HepG2 (cell line): ENCODE data around the gene IST1. TPM values are rescaled to one million over a fixed set of nuclear protein-coding genes. Genes with fewer than 3 reads are reported as not detected.

Experiments used
- ATAC-seq: fragments of 200-7000 bp; cut with Tn5 transposase; 3 replicates; pipeline ENCODE4 v1.9.1; 2020; ENCODE audit warnings: mild to moderate bottlenecking, moderate library complexity
- Bru-seq: library from RNA; stranded (reverse); fragments of 400-500 nt; gene quantifications from one replicate; lab custom pipeline; 2021; lab: Mats Ljungman, UMichigan
- BruChase-seq, 2 experiments: library from RNA; stranded (reverse); fragments of 400-500 nt; gene quantifications; one replicate each; lab custom pipeline; 2021; lab: Mats Ljungman, UMichigan
- BruUV-seq: library from RNA; stranded (reverse); fragments of 400-500 nt; replicated peaks from 2 replicates; lab custom pipeline; 2021; lab: Mats Ljungman, UMichigan
- CTCF ChIA-PET: fragments of 300-600 bp; formaldehyde crosslinking; extraction: SDS; loops from one replicate; lab custom pipeline; 2021; ENCODE audit warnings: low total read pairs, inconsistent platforms, low intra/inter-chr PET ratio; lab: Yijun Ruan, JAX
- POLR2A ChIA-PET: fragments of 350-600 bp; sonication (Branson Sonifier 250); formaldehyde crosslinking; loops from one replicate; lab custom pipeline; 2020; ENCODE audit warnings: antibody characterized with exemption, inconsistent platforms; lab: Yijun Ruan, JAX
- DNase-seq: peaks from one replicate; pipeline ENCODE4 v3.0.0-alpha.2; 2015; ENCODE audit warnings: low spot score
- FAIRE-seq: peaks from 3 replicates; lab custom pipeline; 2011; peaks lifted over from hg19 to GRCh38; lab: Jason Lieb, UNC
- H2AFZ ChIP-seq: one replicate; pipeline ENCODE4 v1.6.1; 2011; ENCODE audit warnings: low read length, inconsistent platforms
- H3K27ac ChIP-seq: fragments of 300-600 bp; 3 replicates; pipeline ENCODE4 v1.8.0; 2011; ENCODE audit warnings: mixed run types, mild to moderate bottlenecking, mixed read lengths, low read length, inconsistent platforms; ENCODE audit not compliant: insufficient read depth; ENCODE audit errors: extremely low read length
- H3K27me3 ChIP-seq, 2 experiments: fragments of 200-600 bp in 1 of 2; 2 replicates in 1 of 2; 3 replicates in 1 of 2; pipeline versions ENCODE4 v1.6.0 to v1.8.0; 2011; ENCODE audit warnings: low read length in 2 of 2, mild to moderate bottlenecking in 2 of 2, moderate library complexity in 2 of 2, inconsistent platforms in 1 of 2; ENCODE audit not compliant: insufficient read depth in 2 of 2, control insufficient read depth in 1 of 2
- H3K36me3 ChIP-seq, 2 experiments: fragments of 200-600 bp in 1 of 2; replicated peaks in 1 of 2; 2 replicates in 1 of 2; 3 replicates in 1 of 2; pipeline versions ENCODE4 v1.5.1 to v1.8.0; 2011; ENCODE audit warnings: low read length in 2 of 2, inconsistent platforms in 1 of 2; ENCODE audit not compliant: insufficient read depth in 2 of 2, control insufficient read depth in 1 of 2
- H3K4me1 ChIP-seq: 2 replicates; pipeline ENCODE4 v1.5.1; 2012; ENCODE audit warnings: low read length, inconsistent platforms; ENCODE audit not compliant: insufficient read depth
- H3K4me2 ChIP-seq: 2 replicates; pipeline ENCODE4 v1.6.0; 2011; ENCODE audit warnings: low read depth, low read length, inconsistent platforms
- H3K4me3 ChIP-seq, 3 experiments: fragments of 200-600 bp in 1 of 3; sonication (generic), shearing (Covaris generic) in 1 of 3; replicated peaks in 1 of 3; 2 replicates each; pipeline ENCODE4 v1.5.1; 2011 to 2016; ENCODE audit warnings: low read length in 3 of 3, inconsistent platforms in 2 of 3, low read depth in 2 of 3, mild to moderate bottlenecking in 2 of 3, control low read depth in 1 of 3, mixed read lengths in 1 of 3; ENCODE audit not compliant: insufficient read depth in 1 of 3
- H3K79me2 ChIP-seq: one replicate; pipeline ENCODE4 v1.6.1; 2011; ENCODE audit warnings: low read length, inconsistent platforms; ENCODE audit not compliant: insufficient read depth
- H3K9ac ChIP-seq: 2 replicates; pipeline ENCODE4 v1.6.0; 2011; ENCODE audit warnings: mild to moderate bottlenecking, low read depth, low read length, inconsistent platforms; ENCODE audit not compliant: insufficient read depth
- H3K9me3 ChIP-seq: 2 replicates; pipeline ENCODE4 v1.5.1; 2012; ENCODE audit warnings: mild to moderate bottlenecking, low read length
- H4K20me1 ChIP-seq: 2 replicates; pipeline ENCODE4 v1.6.0; 2011; ENCODE audit warnings: inconsistent platforms, mild to moderate bottlenecking, low read length, moderate library complexity; ENCODE audit not compliant: insufficient read depth
- DBP ChIP-seq: sonication (generic); formaldehyde crosslinking; IDR thresholded peaks from 2 replicates; pipeline ENCODE4 v1.4.0; 2020; ENCODE audit warnings: missing genetic modification reagents; ENCODE audit errors: not compliant biosample characterization
- GMEB1 ChIP-seq: sonication (generic); formaldehyde crosslinking; IDR thresholded peaks from 2 replicates; pipeline ENCODE4 v1.5.1; 2020; ENCODE audit warnings: missing genetic modification reagents, mild to moderate bottlenecking, borderline replicate concordance
- KAT8 ChIP-seq: IDR thresholded peaks from 2 replicates; pipeline ENCODE4 v1.6.1; 2016; ENCODE audit warnings: missing genetic modification reagents, missing compliant biosample characterization
- KLF11 ChIP-seq: IDR thresholded peaks from 2 replicates; pipeline ENCODE4 v1.6.1; 2016; ENCODE audit warnings: missing compliant biosample characterization
- MED8 ChIP-seq: sonication (generic); formaldehyde crosslinking; IDR thresholded peaks from 2 replicates; pipeline ENCODE4 v1.8.1; 2023; ENCODE audit warnings: mild to moderate bottlenecking, missing genetic modification reagents; ENCODE audit not compliant: insufficient replicate concordance
- TBX3 ChIP-seq: fragments of 450-650 bp; IDR thresholded peaks from 2 replicates; pipeline ENCODE4 v1.6.1; 2017; ENCODE audit warnings: antibody characterized with exemption, mild to moderate bottlenecking, inconsistent platforms, borderline replicate concordance
- ZBTB26 ChIP-seq: IDR thresholded peaks from 2 replicates; pipeline ENCODE4 v1.6.1; 2016; ENCODE audit warnings: missing compliant biosample characterization, missing genetic modification reagents, borderline replicate concordance
- ZNF335 ChIP-seq: sonication (generic); formaldehyde crosslinking; IDR thresholded peaks from 2 replicates; pipeline ENCODE4 v1.4.0; 2020; ENCODE audit warnings: missing genetic modification reagents
- ZNF550 ChIP-seq: sonication (generic); formaldehyde crosslinking; IDR thresholded peaks from 2 replicates; pipeline ENCODE4 v1.4.0; 2020; ENCODE audit warnings: mild to moderate bottlenecking, missing genetic modification reagents, borderline replicate concordance
- ZNF558 ChIP-seq: sonication (generic); formaldehyde crosslinking; IDR thresholded peaks from 2 replicates; pipeline ENCODE4 v1.9.0; 2022; ENCODE audit warnings: mild to moderate bottlenecking, missing genetic modification reagents, borderline replicate concordance
- ZSCAN22 ChIP-seq: sonication (generic); formaldehyde crosslinking; IDR thresholded peaks from 2 replicates; pipeline ENCODE4 v1.4.0; 2020; ENCODE audit warnings: mild to moderate bottlenecking, missing genetic modification reagents
- WGBS: methylation state at CpG from one replicate; pipeline ENCODE4 v1.1.6; 2017; ENCODE audit warnings: low lambda C conversion rate; 5-methylcytosine and 5-hydroxymethylcytosine counted together
- in situ Hi-C: cut with HindIII; loops from 2 replicates; pipeline ENCODE4 v1.10.0; 2017; ENCODE audit warnings: low pct_unique_long_range_greater_than_20kb; ENCODE audit not compliant: extremely low pct_ligation_motif_present
- intact Hi-C: fragments of 100-400 bp; cut with micrococcal nuclease; formaldehyde crosslinking; loops from one replicate; pipeline ENCODE4 v1.10.0; 2022; ENCODE audit not compliant: unreplicated experiment
- long read RNA-seq, 2 experiments: library from RNA in 1 of 2; library from polyadenylated mRNA in 1 of 2; stranded (forward) in 1 of 2; unstranded in 1 of 2; transcript quantifications; one replicate each; pipeline ENCODE4 v2.0.0, GENCODE V29; 2019 to 2022
- polyA minus RNA-seq, 3 experiments: library from RNA; depleted of rRNA, polyadenylated mRNA; stranded (reverse); fragments of >200 nt; gene quantifications; 2 replicates each; pipeline ENCODE4 v1.2.3, GENCODE V29; 2011; ENCODE audit warnings: low replicate concordance in 1 of 3
- polyA plus RNA-seq, 8 experiments: library from polyadenylated mRNA; depleted of rRNA in 3 of 8; stranded (reverse) in 7 of 8; unstranded in 1 of 8; fragments of >200 nt; fragmentation: Illumina TruSeq in 4 of 8; extraction: Trizol in 4 of 8; gene quantifications; 2 replicates each; pipeline versions ENCODE4 v1.2.1 to v1.2.3, GENCODE V29; 2011 to 2016; ENCODE audit warnings: low read depth in 4 of 8, missing spikeins in 1 of 8, mixed read lengths in 1 of 8; ENCODE audit not compliant: insufficient read depth in 1 of 8
- total RNA-seq, 5 experiments: library from RNA; depleted of rRNA; stranded (reverse); fragments of >200 nt; fragmentation: Illumina TruSeq; extraction: Trizol; gene quantifications; 2 replicates each; pipeline ENCODE4 v1.2.3, GENCODE V29; 2016; ENCODE audit warnings: low read depth in 1 of 5

Gene IST1
- total RNA-seq (2016; rRNA removed; fragmentation: Illumina TruSeq; extraction: Trizol) (346 and 497 TPM in 2 replicates), polyA plus RNA-seq (2011; rRNA removed) (402 and 415 TPM in 2 replicates), polyA minus RNA-seq (2011; rRNA and poly(A)+ RNA removed; ENCODE audit: low replicate concordance) (132 and 270 TPM in 2 replicates), Bru-seq, nascent RNA (percentile 95 among the genes with signal in this experiment), BruChase-seq, experiment 1, labeled RNA remaining after a 6-hour chase (percentile 97 among the genes with signal in this experiment), BruChase-seq, experiment 2, labeled RNA remaining after a 2-hour chase (percentile 97 among the genes with signal in this experiment)
- total RNA-seq (2016; cell fraction: cytosol; rRNA removed; fragmentation: Illumina TruSeq; extraction: Trizol; ENCODE audit: low read depth) = 49.2 and 50.3 TPM in 2 replicates
- total RNA-seq (2016; cell fraction: insoluble cytoplasmic fraction; rRNA removed; fragmentation: Illumina TruSeq; extraction: Trizol) = 344 and 478 TPM in 2 replicates
- 98.2 and 110 TPM in 2 replicates for total RNA-seq (2016; cell fraction: membrane; rRNA removed; fragmentation: Illumina TruSeq; extraction: Trizol)
- total RNA-seq (2016; cell fraction: nucleus; rRNA removed; fragmentation: Illumina TruSeq; extraction: Trizol) = 217 and 218 TPM in 2 replicates
- 246 and 321 TPM in 2 replicates for polyA plus RNA-seq (2011; cell fraction: cytosol; rRNA removed)
- 386 and 449 TPM in 2 replicates for polyA plus RNA-seq (2011; cell fraction: nucleus; rRNA removed)
- polyA plus RNA-seq (2012) = 250 and 252 TPM in 2 replicates
- polyA plus RNA-seq (2016; cell fraction: cytosol; fragmentation: Illumina TruSeq; extraction: Trizol; ENCODE audit: low read depth) = 15.5 and 16.2 TPM in 2 replicates
- polyA plus RNA-seq (2016; cell fraction: insoluble cytoplasmic fraction; fragmentation: Illumina TruSeq; extraction: Trizol; ENCODE audit: low read depth) = 427 and 428 TPM in 2 replicates
- polyA plus RNA-seq (2016; cell fraction: membrane; fragmentation: Illumina TruSeq; extraction: Trizol; ENCODE audit: low read depth) = 40.8 and 43.5 TPM in 2 replicates
- 440 and 473 TPM in 2 replicates for polyA plus RNA-seq (2016; cell fraction: nucleus; fragmentation: Illumina TruSeq; extraction: Trizol; ENCODE audit: insufficient read depth, low read depth)
- polyA minus RNA-seq (2011; cell fraction: cytosol; rRNA and poly(A)+ RNA removed) = 125 and 139 TPM in 2 replicates
- 242 and 297 TPM in 2 replicates for polyA minus RNA-seq (2011; cell fraction: nucleus; rRNA and poly(A)+ RNA removed)
- long read RNA-seq, experiment 1, full-length matches to known transcripts = 156 of 229 reads
- long read RNA-seq, experiment 1, partial matches to known transcripts = 39 of 229 reads
- long read RNA-seq, experiment 1, other reads (novel, unspliced or antisense) = 34 of 229 reads
- long read RNA-seq, experiment 2, full-length matches to known transcripts = 114 of 310 reads
- long read RNA-seq, experiment 2, partial matches to known transcripts = 106 of 310 reads
- long read RNA-seq, experiment 2, other reads (novel, unspliced or antisense) = 90 of 310 reads

- CTCF ChIA-PET = no interaction called here
- intact Hi-C loops = loop anchor here (1.0 to 5.0 kb wide), 4 partner anchors 66 to 198 kb away; partner anchors contain the start of genes AP1G1, DHODH, DHX38 and TXNL4B
- TF ChIP-seq KAT8 (CRISPR knock-in tag) (peak; percentile 97), ZBTB26 (peak; percentile 72; the same call in 1 of the 2 replicates), GMEB1 (CRISPR knock-in tag) (peak; percentile 96), DBP (CRISPR knock-in tag) (peak; percentile 97), ZNF335 (CRISPR knock-in tag) (peak; percentile 87), MED8 (CRISPR knock-in tag) (peak; percentile 84), ZSCAN22 (CRISPR knock-in tag) (peak; percentile 50; the same call in 1 of the 2 replicates), ZNF558 (peak; percentile 99), KLF11 (CRISPR knock-in tag) (peak; percentile 81), TBX3 (peak; percentile 81; the same call in 1 of the 2 replicates), ZNF550 (CRISPR knock-in tag) (no peak)
Measured at GRCh38 chr16:71894921-71895678, at the start of gene IST1. Gene IST1, plus strand, starts transcription at chr16:71895531. Its CDS starts 20,110 bp downstream, at chr16:71915641.

More at GRCh38 chr16:71894921-71895678, at the start of gene IST1:
- peak within 1 kb of the TSS; percentile 98 for H3K9ac ChIP-seq
- peak; percentile 91 for ATAC-seq
- H3K27ac ChIP-seq = peak within 1 kb of the TSS; percentile 95
- 1% methylated on average over 49 of the region's 67 CpGs for WGBS
- BruUV-seq = no TSS peak
- peaks cover 0 to 5% of the 10 kb centered on the region in 2 experiments; a peak in 1 of 5 replicates for H3K36me3 ChIP-seq
- POLR2A ChIA-PET = interaction anchor here (0.8 to 4.9 kb wide), 10 partner anchors 11 to 198 kb away, joined by 3 to 59 read pairs (median 4); partner anchors contain the start of genes AP1G1, DHX38, HPR and TXNL4B
- no peaks in the 10 kb centered on the region; a peak in 1 of 5 replicates for H3K27me3 ChIP-seq
- H3K9me3 ChIP-seq = no peaks in the 10 kb centered on the region
- peak within 1 kb of the TSS; percentile 100 for H3K4me2 ChIP-seq
- peaks cover 49% of the 10 kb centered on the region for H3K79me2 ChIP-seq
- DNase-seq = peak; percentile 96
- H2AFZ ChIP-seq = no peak within 1 kb of the TSS
- in situ Hi-C loops = loop anchor here (5.0 kb wide), 1 partner anchor 88 kb away; the partner anchor contains the start of gene AP1G1
- H3K4me1 ChIP-seq = peaks cover 57% of the 10 kb centered on the region
- peak within 1 kb of the TSS; percentile 85 to 98 (median 95) for H3K4me3 ChIP-seq
- FAIRE-seq = peak; percentile 50
- H4K20me1 ChIP-seq = peaks cover 37% of the 10 kb centered on the region
